ENCODE data around the gene DNAI7.

Gene DNAI7

GRCh38 chr12:25106818-25107217, 88.1 kb downstream of the DNAI7 start:
- H3K27ac ChIP-seq, result no peak overlapping the region
- TF ChIP-seq CTCF (IDR thresholded peaks at IDR 0.05) (no peak), ZFX (IDR thresholded peaks at IDR 0.05; ENCODE audit: borderline replicate concordance) (no peak)

GRCh38 chr12:25102402-25102801, 92.6 kb downstream of the DNAI7 start:
- TF ChIP-seq ZFX (IDR thresholded peaks at IDR 0.05; ENCODE audit: borderline replicate concordance), result no peak
- TF ChIP-seq CTCF (IDR thresholded peaks at IDR 0.05), result no peak
- H3K27ac ChIP-seq, result no peak overlapping the region

GRCh38 chr12:25101092-25101445, 93.9 kb downstream of the DNAI7 start:
- TF ChIP-seq ZFX (IDR thresholded peaks at IDR 0.05; ENCODE audit: borderline replicate concordance) (no peak), CTCF (IDR thresholded peaks at IDR 0.05) (no peak)
- no peak overlapping the region for H3K27ac ChIP-seq

GRCh38 chr12:25100194-25101091, 94.5 kb downstream of the DNAI7 start:
- H3K27ac ChIP-seq, result no peak overlapping the region
- TF ChIP-seq CTCF (IDR thresholded peaks at IDR 0.05) (no peak), ZFX (IDR thresholded peaks at IDR 0.05; ENCODE audit: borderline replicate concordance) (no peak)

- no peak overlapping the region for H3K27ac ChIP-seq
- TF ChIP-seq ZFX (IDR thresholded peaks at IDR 0.05; ENCODE audit: borderline replicate concordance) (no peak), CTCF (IDR thresholded peaks at IDR 0.05) (no peak)
These were observed 96.0 kb downstream of the DNAI7 start for GRCh38 chr12:25099010-25099409.

GRCh38 chr12:25089738-25090137, 105.2 kb downstream of the DNAI7 start:
- no peak overlapping the region for H3K27ac ChIP-seq
- TF ChIP-seq ZFX (IDR thresholded peaks at IDR 0.05; ENCODE audit: borderline replicate concordance) (no peak), CTCF (IDR thresholded peaks at IDR 0.05) (no peak)

- H3K27ac ChIP-seq, result no peak overlapping the region
- TF ChIP-seq CTCF (IDR thresholded peaks at IDR 0.05) (no peak), ZFX (IDR thresholded peaks at IDR 0.05; ENCODE audit: borderline replicate concordance) (no peak)
These were observed 107.4 kb downstream of the DNAI7 start for GRCh38 chr12:25087596-25087995.
